WERI-Rb-1 (cell line): ENCODE measurements around the gene FOXK2.

ENCODE experiments used
- DNase-seq: peaks from one replicate; pipeline ENCODE4 v3.0.0-alpha.2; 2020
- H3K27ac ChIP-seq: fragments of 250-450 bp; sonication (Bioruptor Pico); 2 replicates; pipeline ENCODE4 v1.5.1; 2020; ENCODE audit warnings: mild to moderate bottlenecking, moderate library complexity
- H3K27me3 ChIP-seq: fragments of 250-450 bp; sonication (Bioruptor Pico); 2 replicates; pipeline ENCODE4 v1.5.1; 2021; ENCODE audit warnings: mild to moderate bottlenecking, low read depth, moderate library complexity; ENCODE audit not compliant: insufficient read depth, severe bottlenecking
- H3K36me3 ChIP-seq: fragments of 250-450 bp; sonication (Bioruptor Pico); 2 replicates; pipeline ENCODE4 v1.5.1; 2020; ENCODE audit warnings: mild to moderate bottlenecking, moderate library complexity
- H3K4me3 ChIP-seq: 2 replicates; pipeline ENCODE4 v1.5.1; 2011; ENCODE audit warnings: low read depth, mild to moderate bottlenecking, control low read depth, low read length
- H3K9me3 ChIP-seq: fragments of 250-450 bp; sonication (Bioruptor Pico); 2 replicates; pipeline ENCODE4 v1.5.1; 2021; ENCODE audit warnings: mild to moderate bottlenecking, moderate library complexity; ENCODE audit not compliant: severe bottlenecking
- CTCF ChIP-seq: IDR thresholded peaks from 2 replicates; pipeline ENCODE4 v1.5.1; 2011; ENCODE audit warnings: low read depth, mild to moderate bottlenecking, control low read depth, inconsistent platforms, low read length

Gene FOXK2

GRCh38 chr17:82623707-82624106 is 104.2 kb downstream of the FOXK2 start:
- no peak overlapping the region for H3K27ac ChIP-seq
- no peak for TF ChIP-seq CTCF
- H3K4me3 ChIP-seq, result no peak overlapping the region
- H3K9me3 ChIP-seq, result no peaks in the 10 kb centered on the region
- no peak for DNase-seq
- H3K27me3 ChIP-seq, result no peaks in the 10 kb centered on the region
- H3K36me3 ChIP-seq, result peaks cover 96% of the 10 kb centered on the region

GRCh38 chr17:82627405-82627804 is 107.9 kb downstream of the FOXK2 start:
- Histone ChIP-seq H3K27me3 (no peaks in the 10 kb centered on the region), H3K36me3 (peaks cover 88% of the 10 kb centered on the region), H3K27ac (no peak overlapping the region), H3K9me3 (no peaks in the 10 kb centered on the region), H3K4me3 (no peak overlapping the region)
- TF ChIP-seq CTCF, result no peak
- DNase-seq, result no peak

- DNase-seq, result no peak
- Histone ChIP-seq H3K27ac (no peak overlapping the region), H3K4me3 (no peak overlapping the region)
These were observed 110.2 kb downstream of the FOXK2 start for GRCh38 chr17:82629748-82630147.

GRCh38 chr17:82630212-82630611 is 110.7 kb downstream of the FOXK2 start:
- no peak overlapping the region for H3K4me3 ChIP-seq
- DNase-seq, result no peak
- TF ChIP-seq CTCF, result no peak
- H3K27ac ChIP-seq, result no peak overlapping the region
- H3K36me3 ChIP-seq, result peaks cover 83% of the 10 kb centered on the region
- H3K9me3 ChIP-seq, result no peaks in the 10 kb centered on the region
- no peaks in the 10 kb centered on the region for H3K27me3 ChIP-seq

More at GRCh38 chr17:82629748-82630147, 110.2 kb downstream of the FOXK2 start:
- Histone ChIP-seq H3K36me3 (peaks cover 87% of the 10 kb centered on the region), H3K27me3 (no peaks in the 10 kb centered on the region), H3K9me3 (no peaks in the 10 kb centered on the region)
- no peak for TF ChIP-seq CTCF

- Histone ChIP-seq H3K27me3 (no peaks in the 10 kb centered on the region), H3K9me3 (no peaks in the 10 kb centered on the region), H3K4me3 (no peak overlapping the region), H3K27ac (no peak overlapping the region), H3K36me3 (peaks cover 75% of the 10 kb centered on the region)
- no peak for DNase-seq
- TF ChIP-seq CTCF, result no peak
These were observed 112.0 kb downstream of the FOXK2 start for GRCh38 chr17:82631544-82631943.

- Histone ChIP-seq H3K9me3 (no peaks in the 10 kb centered on the region), H3K27me3 (no peaks in the 10 kb centered on the region), H3K36me3 (peaks cover 74% of the 10 kb centered on the region), H3K4me3 (no peak overlapping the region), H3K27ac (no peak overlapping the region)
- TF ChIP-seq CTCF, result no peak
- no peak for DNase-seq
These were observed 112.9 kb downstream of the FOXK2 start for GRCh38 chr17:82632451-82632850.
